HCT116 (cell line): ENCODE measurements around the gene CNPPD1. TPM values are rescaled to one million over a fixed set of nuclear protein-coding genes. Genes with fewer than 3 reads are reported as not detected.

Experiments used
- ATAC-seq: fragments of 200-7000 bp; cut with Tn5 transposase; 2 replicates; pipeline ENCODE4 v1.9.1; 2020; ENCODE audit warnings: mild to moderate bottlenecking, moderate library complexity
- BruUV-seq: library from RNA; stranded (reverse); fragments of 400-500 nt; replicated peaks from 2 replicates; lab custom pipeline; 2021; lab: Mats Ljungman, UMichigan
- CTCF ChIA-PET: fragments of 300-600 bp; sonication (Branson Sonifier 250); formaldehyde crosslinking; loops from one replicate; lab custom pipeline; 2021; ENCODE audit warnings: antibody characterized with exemption; lab: Charles Lee
- POLR2A ChIA-PET: fragments of 300-600, 350-600 bp; sonication (Branson Sonifier 250); formaldehyde crosslinking; loops from one replicate; lab custom pipeline; 2021; ENCODE audit warnings: antibody characterized with exemption; lab: Charles Lee
- RAD21 ChIA-PET, 2 experiments: fragments of 300-600 bp; sonication (Branson Sonifier 250); formaldehyde crosslinking; loops; one replicate each; lab custom pipeline; 2023; ENCODE audit warnings: low total read pairs in 2 of 2; ENCODE audit not compliant: uncharacterized antibody in 2 of 2, unreplicated experiment in 2 of 2, low non-redundant PET in 1 of 2; lab: Charles Lee
- DNase-seq: peaks from one replicate; pipeline ENCODE4 v3.0.0-alpha.2; 2010; ENCODE audit warnings: low read depth, low spot score
- H2AFZ ChIP-seq: fragments of 200-600 bp; shearing (Covaris generic), sonication (generic); 2 replicates; pipeline ENCODE4 v1.6.1; 2017; ENCODE audit warnings: low read depth, mixed run types, mixed read lengths, antibody characterized with exemption, low read length; ENCODE audit not compliant: poor library complexity, severe bottlenecking
- H3K27ac ChIP-seq: 2 replicates; pipeline ENCODE4 v1.5.1; 2012; ENCODE audit warnings: low read depth, low read length
- H3K27me3 ChIP-seq: fragments of 200-600 bp; sonication (generic); 2 replicates; pipeline ENCODE4 v1.6.1; 2016; ENCODE audit warnings: mixed run types, low read length, mixed read lengths; ENCODE audit not compliant: insufficient read depth
- H3K36me3 ChIP-seq, 2 experiments: fragments of 200-500 bp in 1 of 2; fragments of 200-600 bp in 1 of 2; sonication (Bioruptor generic) in 1 of 2; sonication (generic) in 1 of 2; 2 replicates each; pipeline versions ENCODE4 v1.5.1 to v1.6.1; 2014 to 2016; ENCODE audit warnings: low read length in 2 of 2, inconsistent platforms in 1 of 2, mixed read lengths in 1 of 2, mixed run types in 1 of 2; ENCODE audit not compliant: insufficient read depth in 2 of 2, control insufficient read depth in 1 of 2
- H3K4me1 ChIP-seq, 2 experiments: fragments of 200-600 bp in 1 of 2; sonication (generic) in 1 of 2; 2 replicates each; pipeline versions ENCODE4 v1.5.1 to v1.6.1; 2012 to 2017; ENCODE audit warnings: low read length in 2 of 2, inconsistent platforms in 1 of 2, mild to moderate bottlenecking in 1 of 2, mixed read lengths in 1 of 2, mixed run types in 1 of 2, moderate library complexity in 1 of 2; ENCODE audit not compliant: insufficient read depth in 2 of 2, control insufficient read depth in 1 of 2
- H3K4me2 ChIP-seq: fragments of 200-600 bp; sonication (generic); 2 replicates; pipeline ENCODE4 v1.6.1; 2017; ENCODE audit warnings: mixed run types, low read length, mixed read lengths
- H3K4me3 ChIP-seq, 2 experiments: fragments of 200-600 bp in 1 of 2; sonication (generic) in 1 of 2; replicated peaks in 1 of 2; 2 replicates each; pipeline ENCODE4 v1.5.1; 2011 to 2016; ENCODE audit warnings: low read length in 2 of 2, control low read depth in 1 of 2, low read depth in 1 of 2, mild to moderate bottlenecking in 1 of 2, mixed read lengths in 1 of 2, mixed run types in 1 of 2
- H3K79me2 ChIP-seq: fragments of 200-600 bp; sonication (generic); 2 replicates; pipeline ENCODE4 v1.6.1; 2017; ENCODE audit warnings: mild to moderate bottlenecking, mixed run types, low read length, moderate library complexity, mixed read lengths; ENCODE audit not compliant: insufficient read depth
- H3K9ac ChIP-seq: fragments of 200-600 bp; sonication (generic); 2 replicates; pipeline ENCODE4 v1.6.1; 2016; ENCODE audit warnings: low read length, mixed read lengths
- H3K9me2 ChIP-seq: fragments of 200-600 bp; sonication (generic), shearing (Covaris generic); 2 replicates; pipeline ENCODE4 v1.6.1; 2017; ENCODE audit warnings: mixed run types, mild to moderate bottlenecking, moderate library complexity; ENCODE audit not compliant: insufficient read depth
- H3K9me3 ChIP-seq, 2 experiments: fragments of 200-500 bp in 1 of 2; fragments of 200-600 bp in 1 of 2; sonication (Bioruptor generic) in 1 of 2; sonication (generic) in 1 of 2; 2 replicates each; pipeline ENCODE4 v1.6.1; 2014 to 2017; ENCODE audit warnings: low read length in 2 of 2, mixed read lengths in 2 of 2, inconsistent platforms in 1 of 2, low read depth in 1 of 2, mild to moderate bottlenecking in 1 of 2, mixed run types in 1 of 2, moderate library complexity in 1 of 2; ENCODE audit not compliant: control insufficient read depth in 1 of 2, insufficient read depth in 1 of 2
- H4K20me1 ChIP-seq: fragments of 200-600 bp; sonication (generic), shearing (Covaris generic); 2 replicates; pipeline ENCODE4 v1.6.1; 2017; ENCODE audit warnings: mixed run types, mild to moderate bottlenecking, moderate library complexity; ENCODE audit not compliant: insufficient read depth
- ATF3 ChIP-seq: IDR thresholded peaks from 2 replicates; pipeline ENCODE4 v1.6.1; 2012
- CEBPB ChIP-seq: IDR thresholded peaks from 2 replicates; pipeline ENCODE4 v1.6.1; 2012; ENCODE audit warnings: low read depth
- CTCF ChIP-seq, 3 experiments: fragments of 200-600 bp in 1 of 3; sonication (generic) in 1 of 3; IDR thresholded peaks in 2 of 3; conservative IDR thresholded peaks in 1 of 3; 2 replicates each; pipeline ENCODE4 v1.5.1; 2012 to 2017; ENCODE audit warnings: low read depth in 2 of 3, low read length in 2 of 3, antibody characterized with exemption in 1 of 3, borderline replicate concordance in 1 of 3, control low read depth in 1 of 3, mild to moderate bottlenecking in 1 of 3, mixed read lengths in 1 of 3, mixed run types in 1 of 3, moderate library complexity in 1 of 3; ENCODE audit not compliant: insufficient read depth in 1 of 3
- EGR1 ChIP-seq: IDR thresholded peaks from 2 replicates; pipeline ENCODE4 v1.6.1; 2012; ENCODE audit warnings: low read depth
- ELF1 ChIP-seq: IDR thresholded peaks from 2 replicates; pipeline ENCODE4 v1.6.1; 2012; ENCODE audit warnings: low read depth, borderline replicate concordance
- EZH2 ChIP-seq: fragments of 200-600 bp; sonication (generic); IDR thresholded peaks from 2 replicates; pipeline ENCODE4 v1.6.1; 2017; ENCODE audit warnings: antibody characterized with exemption, mixed run types
- FOSL1 ChIP-seq: IDR thresholded peaks from 2 replicates; pipeline ENCODE4 v1.6.1; 2012; ENCODE audit warnings: low read depth
- POLR2AphosphoS5 ChIP-seq: IDR thresholded peaks from 2 replicates; pipeline ENCODE4 v1.6.1; 2011; ENCODE audit warnings: mild to moderate bottlenecking, low read depth, low read length, moderate library complexity
- SIN3A ChIP-seq: IDR thresholded peaks from 2 replicates; pipeline ENCODE4 v1.6.1; 2012; ENCODE audit warnings: low read depth
- SRF ChIP-seq: IDR thresholded peaks from 2 replicates; pipeline ENCODE4 v1.6.1; 2012; ENCODE audit warnings: low read depth
- ZFX ChIP-seq: fragments of 450-650 bp; IDR thresholded peaks from 2 replicates; pipeline ENCODE4 v1.6.1; 2017
- ZNF274 ChIP-seq: fragments of 200-500 bp; sonication (Bioruptor generic); IDR thresholded peaks from 2 replicates; pipeline ENCODE4 v1.6.1; 2014; ENCODE audit warnings: mild to moderate bottlenecking, low read depth, low read length, inconsistent platforms
- intact Hi-C: fragments of 100-400 bp; cut with micrococcal nuclease; formaldehyde crosslinking; loops from 2 replicates; pipeline ENCODE4 v1.10.0; 2022
- total RNA-seq: library from RNA; stranded (reverse); gene quantifications from one replicate; pipeline ENCODE4 v1.2.1, GENCODE V29; 2021; ENCODE audit not compliant: unreplicated experiment
- TF ChIP-seq, protein P1 (sequence below): IDR thresholded peaks from 2 replicates; pipeline ENCODE4 v1.6.1; 2012; ENCODE audit warnings: low read depth

CNPPD1 gene
- total RNA-seq, 1 experiment from 2014 or later = 41.9 TPM

DNA sequence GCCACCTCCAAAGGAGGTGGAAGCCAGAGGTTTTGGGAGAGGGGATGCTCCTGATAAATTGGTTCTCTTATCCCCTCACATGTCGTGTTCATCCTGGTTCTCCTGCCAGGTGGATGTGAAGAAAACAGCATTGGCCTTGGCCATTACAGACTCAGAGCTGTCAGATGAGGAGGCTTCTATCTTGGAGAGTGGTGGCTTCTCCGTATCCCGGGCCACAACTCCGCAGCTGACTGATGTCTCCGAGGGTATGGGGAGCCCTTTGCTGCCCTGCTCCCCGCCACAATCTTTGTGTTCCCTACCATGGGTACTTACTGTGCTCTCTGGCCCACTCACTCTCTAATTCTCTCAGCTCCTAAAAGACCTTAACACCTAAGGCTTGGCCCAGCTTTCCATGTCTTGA, 4.8 kb upstream of the CNPPD1 start:
- DNase-seq (no peak), ATAC-seq (no peak)
- Histone ChIP-seq H2AFZ (no peak overlapping the region), H3K4me2 (no peak overlapping the region), H3K9ac (no peak overlapping the region), H3K27me3 (no peaks in the 10 kb centered on the region), H3K27ac (no peak overlapping the region), H3K9me2 (no peaks in the 10 kb centered on the region), H3K79me2 (peaks cover 16% of the 10 kb centered on the region), H3K36me3 (peaks cover 13 to 17% of the 10 kb centered on the region in 2 experiments; a peak in 3 of 4 replicates), H3K4me1 (peaks cover 5 to 20% of the 10 kb centered on the region in 2 experiments; a peak in 2 of 4 replicates), H3K9me3 (no peaks in the 10 kb centered on the region), H3K4me3 (no peak overlapping the region), H4K20me1 (no peaks in the 10 kb centered on the region)
- BruUV-seq = no TSS peak
- intact Hi-C loops = no loop called here
- CTCF ChIA-PET = no interaction called here
- POLR2A ChIA-PET = no interaction called here
- TF ChIP-seq EZH2 (no peak), CTCF (IDR thresholded peaks at IDR 0.05 in 2 of 3, conservative IDR thresholded peaks at IDR 0.05 in 1 of 3; ENCODE audit: borderline replicate concordance in 1 of 3, insufficient read depth in 1 of 3, low read depth in 2 of 3, low read length in 2 of 3) (no peak), SIN3A (no peak), FOSL1 (no peak), ZNF274 (no peak), EGR1 (no peak), SRF (no peak), ATF3 (no peak), ZFX (no peak), POLR2AphosphoS5 (no peak), ELF1 (no peak), CEBPB (no peak)
- TF ChIP-seq, protein P1, sequence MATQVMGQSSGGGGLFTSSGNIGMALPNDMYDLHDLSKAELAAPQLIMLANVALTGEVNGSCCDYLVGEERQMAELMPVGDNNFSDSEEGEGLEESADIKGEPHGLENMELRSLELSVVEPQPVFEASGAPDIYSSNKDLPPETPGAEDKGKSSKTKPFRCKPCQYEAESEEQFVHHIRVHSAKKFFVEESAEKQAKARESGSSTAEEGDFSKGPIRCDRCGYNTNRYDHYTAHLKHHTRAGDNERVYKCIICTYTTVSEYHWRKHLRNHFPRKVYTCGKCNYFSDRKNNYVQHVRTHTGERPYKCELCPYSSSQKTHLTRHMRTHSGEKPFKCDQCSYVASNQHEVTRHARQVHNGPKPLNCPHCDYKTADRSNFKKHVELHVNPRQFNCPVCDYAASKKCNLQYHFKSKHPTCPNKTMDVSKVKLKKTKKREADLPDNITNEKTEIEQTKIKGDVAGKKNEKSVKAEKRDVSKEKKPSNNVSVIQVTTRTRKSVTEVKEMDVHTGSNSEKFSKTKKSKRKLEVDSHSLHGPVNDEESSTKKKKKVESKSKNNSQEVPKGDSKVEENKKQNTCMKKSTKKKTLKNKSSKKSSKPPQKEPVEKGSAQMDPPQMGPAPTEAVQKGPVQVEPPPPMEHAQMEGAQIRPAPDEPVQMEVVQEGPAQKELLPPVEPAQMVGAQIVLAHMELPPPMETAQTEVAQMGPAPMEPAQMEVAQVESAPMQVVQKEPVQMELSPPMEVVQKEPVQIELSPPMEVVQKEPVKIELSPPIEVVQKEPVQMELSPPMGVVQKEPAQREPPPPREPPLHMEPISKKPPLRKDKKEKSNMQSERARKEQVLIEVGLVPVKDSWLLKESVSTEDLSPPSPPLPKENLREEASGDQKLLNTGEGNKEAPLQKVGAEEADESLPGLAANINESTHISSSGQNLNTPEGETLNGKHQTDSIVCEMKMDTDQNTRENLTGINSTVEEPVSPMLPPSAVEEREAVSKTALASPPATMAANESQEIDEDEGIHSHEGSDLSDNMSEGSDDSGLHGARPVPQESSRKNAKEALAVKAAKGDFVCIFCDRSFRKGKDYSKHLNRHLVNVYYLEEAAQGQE = no peak
- RAD21 ChIA-PET = no interaction called here
